ENCODE results near the gene SEC61B.
"Not testable (repeated sequence)": the region's sequence is repeated elsewhere in the genome, so short reads cannot be mapped to it uniquely, and the experiment has no call there.

SEC61B gene

DNA sequence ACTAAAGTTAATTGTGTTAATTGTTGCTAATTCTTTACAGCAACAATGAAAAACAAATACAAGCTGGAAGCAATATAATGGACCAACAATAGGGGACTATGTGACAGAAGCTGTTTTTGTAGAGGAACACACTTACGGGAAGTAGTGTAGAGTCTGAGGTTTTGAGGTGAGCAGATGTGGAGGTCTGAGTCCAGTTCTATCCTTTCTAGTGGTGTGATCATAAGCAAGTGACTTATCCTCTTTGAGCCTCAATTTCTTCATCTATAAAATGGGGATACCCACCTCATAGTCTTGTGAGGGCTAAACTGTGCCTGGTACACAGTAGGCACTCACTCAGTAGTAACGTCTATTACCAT is 28.6 kb upstream of the SEC61B start:
- H3K27ac ChIP-seq: no peak overlapping the region
- TF ChIP-seq, protein P1, sequence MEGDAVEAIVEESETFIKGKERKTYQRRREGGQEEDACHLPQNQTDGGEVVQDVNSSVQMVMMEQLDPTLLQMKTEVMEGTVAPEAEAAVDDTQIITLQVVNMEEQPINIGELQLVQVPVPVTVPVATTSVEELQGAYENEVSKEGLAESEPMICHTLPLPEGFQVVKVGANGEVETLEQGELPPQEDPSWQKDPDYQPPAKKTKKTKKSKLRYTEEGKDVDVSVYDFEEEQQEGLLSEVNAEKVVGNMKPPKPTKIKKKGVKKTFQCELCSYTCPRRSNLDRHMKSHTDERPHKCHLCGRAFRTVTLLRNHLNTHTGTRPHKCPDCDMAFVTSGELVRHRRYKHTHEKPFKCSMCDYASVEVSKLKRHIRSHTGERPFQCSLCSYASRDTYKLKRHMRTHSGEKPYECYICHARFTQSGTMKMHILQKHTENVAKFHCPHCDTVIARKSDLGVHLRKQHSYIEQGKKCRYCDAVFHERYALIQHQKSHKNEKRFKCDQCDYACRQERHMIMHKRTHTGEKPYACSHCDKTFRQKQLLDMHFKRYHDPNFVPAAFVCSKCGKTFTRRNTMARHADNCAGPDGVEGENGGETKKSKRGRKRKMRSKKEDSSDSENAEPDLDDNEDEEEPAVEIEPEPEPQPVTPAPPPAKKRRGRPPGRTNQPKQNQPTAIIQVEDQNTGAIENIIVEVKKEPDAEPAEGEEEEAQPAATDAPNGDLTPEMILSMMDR (IDR thresholded peaks at IDR 0.05): no peak
- no peak for TF ChIP-seq ZFX (IDR thresholded peaks at IDR 0.05; ENCODE audit: borderline replicate concordance)

DNA sequence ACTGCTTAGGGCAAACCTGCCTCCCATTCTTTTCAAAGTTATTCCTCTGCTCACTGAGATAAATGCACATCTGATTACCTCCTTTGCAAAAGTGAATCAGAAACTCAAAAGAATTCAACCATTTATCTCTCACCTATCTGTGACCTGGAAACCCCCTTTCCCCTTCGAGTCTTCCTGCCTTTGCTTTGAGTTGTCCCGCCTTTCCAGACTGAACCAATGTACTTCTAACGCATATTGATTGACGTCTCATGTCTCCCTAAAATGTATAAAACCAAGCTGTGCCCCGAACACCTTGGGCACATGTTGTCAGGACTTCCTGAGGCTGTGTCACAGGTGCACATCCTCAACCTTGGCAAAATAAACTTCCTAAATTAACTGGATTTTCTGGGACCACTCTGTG is 25.6 kb upstream of the SEC61B start:
- H3K27ac ChIP-seq: not testable (repeated sequence)

DNA sequence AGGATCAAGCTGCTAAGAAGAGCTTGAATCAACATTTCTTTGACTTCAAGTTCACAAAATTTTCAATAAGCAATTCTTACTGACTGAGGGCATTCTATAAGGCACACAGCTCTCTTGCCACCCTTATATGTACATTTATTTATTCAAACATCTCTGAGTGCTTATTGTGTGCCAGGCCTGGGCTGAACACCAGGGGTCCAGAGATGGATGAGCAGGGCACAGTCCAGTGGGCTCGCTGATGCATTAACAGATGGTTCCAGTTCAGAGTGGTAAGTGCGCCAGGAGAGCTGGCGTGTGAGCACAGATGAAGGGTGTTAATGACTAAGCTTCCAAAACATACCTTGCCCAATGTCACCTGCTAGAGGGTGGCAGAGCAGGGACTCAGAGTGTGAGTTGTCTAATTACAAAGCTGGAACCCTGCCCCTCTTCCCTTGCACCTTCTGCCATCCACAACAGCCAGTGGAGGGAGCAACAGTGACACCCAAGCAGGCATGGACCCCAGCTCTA is 24.9 kb upstream of the SEC61B start:
- TF ChIP-seq, protein P1 (IDR thresholded peaks at IDR 0.05): no peak
- TF ChIP-seq ZFX (IDR thresholded peaks at IDR 0.05; ENCODE audit: borderline replicate concordance): no peak

DNA sequence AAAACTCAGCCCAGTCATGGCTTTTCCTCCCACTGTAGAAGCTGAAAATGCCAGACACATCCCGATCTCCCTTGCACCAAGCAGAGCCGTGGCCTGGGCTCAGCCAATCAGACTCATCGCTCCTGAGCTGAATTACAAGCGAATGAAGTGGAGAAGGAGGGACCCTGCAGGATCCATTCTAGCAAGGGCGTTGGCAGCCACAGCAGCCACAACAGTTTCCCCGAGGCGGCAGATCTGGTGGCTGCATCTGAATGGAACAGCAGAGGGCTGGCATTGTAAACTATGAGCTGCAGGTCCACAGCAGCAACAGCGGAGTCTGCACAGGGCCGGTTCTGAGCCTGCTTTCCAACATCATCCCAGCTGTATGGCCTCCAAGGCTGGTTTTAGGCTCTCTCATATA is 24.1 kb upstream of the SEC61B start:
- H3K27ac ChIP-seq: no peak overlapping the region

More for the DNA sequence above, 24.9 kb upstream of the SEC61B start:
- no peak overlapping the region for H3K27ac ChIP-seq

DNA sequence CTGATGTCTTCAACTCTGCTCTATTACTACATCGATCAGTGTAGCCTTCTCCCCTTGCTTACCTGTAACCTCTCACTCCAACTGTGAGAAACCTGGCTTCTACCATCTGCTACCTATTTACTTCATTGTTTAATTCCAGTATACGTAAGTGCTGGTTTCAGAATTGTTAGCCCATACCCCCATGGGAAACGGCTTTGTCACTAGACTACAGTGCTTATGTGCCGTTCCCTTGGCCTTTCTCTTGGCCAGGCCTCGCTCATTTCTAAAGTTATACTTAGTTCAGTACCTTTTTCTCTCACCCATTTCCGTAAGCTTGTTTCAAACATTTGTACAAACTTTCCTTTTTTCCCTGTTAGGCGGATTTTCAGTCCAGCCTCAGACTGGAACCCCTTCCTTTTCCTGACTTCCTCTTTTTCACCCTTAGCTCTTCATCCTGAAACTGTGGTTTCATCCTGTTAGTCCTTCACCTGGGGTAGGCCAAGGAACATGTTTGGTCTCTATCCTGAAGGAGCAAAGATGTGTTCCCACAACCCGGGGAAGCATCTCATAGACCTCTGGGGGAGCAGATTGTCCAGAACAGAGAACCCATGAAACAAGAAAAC is 22.0 kb upstream of the SEC61B start:
- no peak overlapping the region for H3K27ac ChIP-seq
- TF ChIP-seq, protein P1 (IDR thresholded peaks at IDR 0.05): no peak

More for the DNA sequence above, 24.1 kb upstream of the SEC61B start:
- TF ChIP-seq, protein P1 (IDR thresholded peaks at IDR 0.05): no peak
- TF ChIP-seq ZFX (IDR thresholded peaks at IDR 0.05; ENCODE audit: borderline replicate concordance): no peak

DNA sequence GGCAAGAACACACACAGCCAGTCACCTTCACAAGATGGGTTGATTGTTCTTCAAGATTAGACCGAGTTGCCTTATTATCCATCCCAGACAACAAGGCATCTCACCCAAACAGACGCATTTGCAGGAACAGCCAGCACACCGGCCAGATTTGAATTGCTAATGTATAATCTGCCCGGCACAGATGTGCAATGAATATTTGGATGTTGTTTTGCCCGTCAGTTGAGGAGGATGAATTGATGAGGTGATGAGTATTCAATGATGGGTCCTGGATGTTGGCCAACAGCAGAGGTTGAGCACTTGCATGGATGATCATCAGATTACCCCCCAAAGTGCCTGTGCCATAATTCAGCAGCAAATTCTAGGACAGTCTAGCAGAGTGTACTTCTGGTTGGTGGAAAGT is 20.5 kb upstream of the SEC61B start:
- TF ChIP-seq, protein P1 (IDR thresholded peaks at IDR 0.05): no peak
- TF ChIP-seq ZFX (IDR thresholded peaks at IDR 0.05; ENCODE audit: borderline replicate concordance): no peak
- no peak overlapping the region for H3K27ac ChIP-seq

DNA sequence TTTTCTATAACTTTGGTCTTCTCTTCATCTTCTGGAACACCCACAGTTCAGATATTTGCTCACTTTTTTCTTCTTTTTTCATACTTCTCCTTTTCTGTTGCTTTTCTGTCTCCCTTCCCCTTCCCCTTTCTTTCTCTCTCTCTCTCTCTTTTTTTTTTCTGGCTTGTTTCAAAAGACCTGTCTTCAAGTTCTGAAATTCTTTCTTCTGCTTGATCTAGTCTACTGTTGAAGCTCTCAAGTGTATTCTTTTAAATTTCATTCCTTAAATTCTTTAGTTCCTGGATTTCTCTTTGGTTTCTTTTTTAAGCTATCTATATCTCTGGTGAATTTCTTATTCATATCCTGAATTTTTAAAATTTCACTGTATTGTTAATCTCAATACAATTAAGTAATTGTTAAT is 11.5 kb upstream of the SEC61B start:
- no peak overlapping the region for H3K27ac ChIP-seq
- no peak for TF ChIP-seq ZFX (IDR thresholded peaks at IDR 0.05; ENCODE audit: borderline replicate concordance)
- TF ChIP-seq, protein P1 (IDR thresholded peaks at IDR 0.05): no peak

DNA sequence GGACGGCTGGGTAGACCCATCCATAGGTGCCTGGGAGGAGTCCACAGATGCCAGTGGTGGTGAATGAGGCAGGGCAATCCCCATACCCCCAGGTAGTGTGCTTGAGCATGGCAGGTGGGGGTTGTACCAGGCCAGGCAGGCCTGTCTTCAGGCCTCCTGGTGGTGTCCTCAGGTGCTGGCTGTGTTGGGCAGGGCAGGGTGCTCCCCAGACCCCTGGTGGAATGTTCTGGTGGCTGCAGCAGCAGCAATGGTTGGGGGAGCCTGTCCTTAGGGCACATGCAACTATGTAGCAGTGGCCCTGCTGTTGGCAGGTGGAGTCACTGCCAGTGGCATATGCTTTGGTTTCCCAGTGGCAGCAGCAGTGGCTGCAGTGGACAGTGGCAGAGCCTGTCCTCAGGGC is 10.3 kb upstream of the SEC61B start:
- H3K27ac ChIP-seq: no peak overlapping the region
- TF ChIP-seq ZFX (IDR thresholded peaks at IDR 0.05; ENCODE audit: borderline replicate concordance): no peak
- TF ChIP-seq, protein P1 (IDR thresholded peaks at IDR 0.05): no peak

All from 22Rv1 (cell line).